ENCODE results near the gene ADAM15.
A peak's percentile ranks its signal among the peaks of the same experiment; 100 is the strongest.

ADAM15 gene

GRCh38 chr1:155060736-155061135 is 9.6 kb downstream of the ADAM15 start:
- Mint-ChIP-seq H3K27ac (no peak overlapping the region), H3K9me3 (no peaks in the 10 kb centered on the region), H3K4me1 (ENCODE audit: low read depth) (peaks cover 60% of the 10 kb centered on the region), H3K4me3 (no peak overlapping the region), H3K27me3 (peaks cover 9% of the 10 kb centered on the region), H3K36me3 (ENCODE audit: low read depth) (peaks cover 78% of the 10 kb centered on the region)
- intact Hi-C loops (cut with micrococcal nuclease), result loop anchor here (1.0 kb wide), 1 partner anchor 15 kb away; no protein-coding TSS in a partner anchor

GRCh38 chr1:155061381-155062150 is 10.4 kb downstream of the ADAM15 start:
- Mint-ChIP-seq H3K4me3 (no peak overlapping the region), H3K36me3 (ENCODE audit: low read depth) (peaks cover 78% of the 10 kb centered on the region), H3K9me3 (no peaks in the 10 kb centered on the region), H3K27ac (no peak overlapping the region), H3K4me1 (ENCODE audit: low read depth) (peaks cover 60% of the 10 kb centered on the region), H3K27me3 (peaks cover 9% of the 10 kb centered on the region)
- intact Hi-C loops (cut with micrococcal nuclease), result loop anchor here (1.0 kb wide), 1 partner anchor 16 kb away; no protein-coding TSS in a partner anchor

- no peaks in the 10 kb centered on the region for H3K9me3 Mint-ChIP-seq
- peaks cover 12% of the 10 kb centered on the region for H3K27me3 Mint-ChIP-seq
- H3K4me1 Mint-ChIP-seq (ENCODE audit: low read depth), result peaks cover 67% of the 10 kb centered on the region
- no peak overlapping the region for H3K27ac Mint-ChIP-seq
- intact Hi-C loops (cut with micrococcal nuclease), result no loop called here
- peaks cover 78% of the 10 kb centered on the region for H3K36me3 Mint-ChIP-seq (ENCODE audit: low read depth)
- H3K4me3 Mint-ChIP-seq, result no peak overlapping the region
Measured at GRCh38 chr1:155062151-155062686, 11.1 kb downstream of the ADAM15 start.

GRCh38 chr1:155062702-155063411 is 11.7 kb downstream of the ADAM15 start:
- Mint-ChIP-seq H3K4me1 (ENCODE audit: low read depth) (peaks cover 68% of the 10 kb centered on the region), H3K27me3 (peaks cover 12% of the 10 kb centered on the region), H3K9me3 (no peaks in the 10 kb centered on the region), H3K36me3 (ENCODE audit: low read depth) (peaks cover 78% of the 10 kb centered on the region), H3K4me3 (peak overlapping the region; percentile 84), H3K27ac (peak overlapping the region; percentile 68)
- intact Hi-C loops (cut with micrococcal nuclease), result loop anchor here (1.0 kb wide), 1 partner anchor 21 kb away; no protein-coding TSS in a partner anchor

DNA sequence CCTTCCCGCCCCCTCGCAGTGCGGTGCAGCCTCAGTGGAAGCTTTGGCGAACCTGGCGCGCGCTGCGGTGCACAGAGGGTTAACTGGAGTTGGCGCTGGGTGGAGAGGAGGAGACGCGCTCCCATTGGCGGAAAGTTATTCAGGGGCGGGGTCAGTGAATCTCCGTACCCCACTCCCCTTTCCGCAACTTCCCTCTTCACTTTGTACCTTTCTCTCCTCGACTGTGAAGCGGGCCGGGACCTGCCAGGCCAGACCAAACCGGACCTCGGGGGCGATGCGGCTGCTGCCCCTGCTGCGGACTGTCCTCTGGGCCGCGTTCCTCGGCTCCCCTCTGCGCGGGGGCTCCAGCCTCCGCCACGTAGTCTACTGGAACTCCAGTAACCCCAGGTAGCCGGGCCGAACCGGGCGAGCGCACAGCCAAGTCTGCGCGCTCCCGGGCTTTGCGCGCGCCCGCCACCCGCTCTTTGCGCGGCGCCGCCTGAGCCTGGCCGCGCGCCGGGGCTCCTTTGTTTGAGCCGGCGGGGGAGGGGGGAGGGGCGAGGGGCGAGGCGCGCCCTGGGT is 12.5 kb downstream of the ADAM15 start, which contains the start of gene EFNA4:
Gene EFNA4 (plus strand): TSS at position 191 of the 561 bp plus-strand sequence. CDS start 84 bp downstream, at position 275.
- Mint-ChIP-seq H3K36me3 (ENCODE audit: low read depth) (peaks cover 78% of the 10 kb centered on the region), H3K27ac (peak within 1 kb of the TSS; percentile 68), H3K4me1 (ENCODE audit: low read depth) (peaks cover 72% of the 10 kb centered on the region), H3K27me3 (peaks cover 15% of the 10 kb centered on the region), H3K9me3 (no peaks in the 10 kb centered on the region), H3K4me3 (peak within 1 kb of the TSS; percentile 84)
- intact Hi-C loops (cut with micrococcal nuclease), result loop anchor here (1.0 kb wide), 1 partner anchor 21 kb away; no protein-coding TSS in a partner anchor

DNA sequence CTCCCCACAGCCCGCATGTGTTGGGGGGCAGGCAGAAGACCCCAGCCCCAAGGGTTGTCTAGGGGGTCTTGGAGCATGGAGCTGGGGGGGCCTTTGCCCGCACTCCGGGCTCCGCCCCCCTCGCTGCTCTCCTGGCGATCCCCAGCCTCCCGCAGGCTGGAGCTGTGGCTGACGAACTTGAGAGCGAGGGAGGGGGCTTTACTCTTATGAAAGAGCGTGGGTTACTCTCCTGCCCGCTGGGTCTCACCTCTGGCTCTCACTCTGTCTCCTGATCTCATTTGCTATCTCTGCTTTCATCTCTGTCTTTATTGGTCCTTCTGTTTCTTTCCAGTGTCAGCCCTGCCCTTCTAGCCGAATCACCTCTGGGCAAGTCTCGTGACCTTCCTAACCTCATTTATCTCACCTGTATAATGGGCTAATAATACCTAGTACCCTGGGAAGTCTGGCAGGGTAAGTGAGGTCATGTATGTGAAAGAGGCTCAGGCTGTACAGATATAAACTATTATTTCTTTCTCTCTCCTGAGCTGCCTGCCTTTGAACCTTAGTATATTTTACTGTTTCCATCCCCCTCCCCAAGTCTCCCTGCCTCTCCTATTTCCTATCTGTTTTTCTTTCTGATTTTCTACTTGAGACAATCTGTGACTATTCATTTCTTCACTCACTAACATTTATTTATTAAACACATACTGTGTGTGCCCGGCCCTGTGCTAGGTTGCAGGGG is 13.2 kb downstream of the ADAM15 start:
- H3K4me1 Mint-ChIP-seq (ENCODE audit: low read depth), result peaks cover 74% of the 10 kb centered on the region
- peaks cover 78% of the 10 kb centered on the region for H3K36me3 Mint-ChIP-seq (ENCODE audit: low read depth)
- H3K9me3 Mint-ChIP-seq, result no peaks in the 10 kb centered on the region
- H3K27ac Mint-ChIP-seq, result peak overlapping the region; percentile 68
- H3K27me3 Mint-ChIP-seq, result peaks cover 15% of the 10 kb centered on the region
- intact Hi-C loops (cut with micrococcal nuclease), result no loop called here
- peak overlapping the region; percentile 84 for H3K4me3 Mint-ChIP-seq

DNA sequence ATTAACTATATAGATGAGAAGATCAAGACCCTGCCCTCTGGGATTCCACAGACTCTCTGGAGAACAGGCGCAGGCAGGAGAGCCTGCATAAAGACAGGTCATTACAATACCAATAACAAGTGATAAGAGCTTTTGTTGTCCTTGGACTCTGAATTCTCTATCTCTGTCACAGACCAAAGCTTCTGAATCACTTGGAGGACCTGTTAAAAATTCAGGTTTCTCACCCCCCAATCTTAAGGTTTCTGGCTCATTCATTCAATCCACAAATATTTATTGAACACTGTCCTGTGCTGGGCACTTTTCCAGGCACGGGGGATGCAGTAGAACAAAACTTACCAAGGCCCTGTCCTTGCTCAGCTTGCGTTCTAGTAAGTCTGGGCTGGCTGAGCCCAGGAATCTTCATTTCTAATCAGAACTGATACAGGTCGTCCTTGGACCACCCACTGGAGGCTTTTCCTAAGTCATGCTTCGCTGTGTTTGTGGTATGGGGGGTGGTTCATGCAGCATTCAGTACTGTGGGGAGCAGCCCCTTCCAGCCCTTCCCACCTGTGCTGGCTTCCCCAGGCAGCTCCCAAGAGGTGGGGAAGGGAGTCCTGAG is 13.8 kb downstream of the ADAM15 start:
- Mint-ChIP-seq H3K4me1 (ENCODE audit: low read depth) (peaks cover 72% of the 10 kb centered on the region), H3K27me3 (peaks cover 15% of the 10 kb centered on the region), H3K9me3 (no peaks in the 10 kb centered on the region), H3K27ac (no peak overlapping the region), H3K36me3 (ENCODE audit: low read depth) (peaks cover 76% of the 10 kb centered on the region), H3K4me3 (peak overlapping the region; percentile 84)
- intact Hi-C loops (cut with micrococcal nuclease), result no loop called here

DNA sequence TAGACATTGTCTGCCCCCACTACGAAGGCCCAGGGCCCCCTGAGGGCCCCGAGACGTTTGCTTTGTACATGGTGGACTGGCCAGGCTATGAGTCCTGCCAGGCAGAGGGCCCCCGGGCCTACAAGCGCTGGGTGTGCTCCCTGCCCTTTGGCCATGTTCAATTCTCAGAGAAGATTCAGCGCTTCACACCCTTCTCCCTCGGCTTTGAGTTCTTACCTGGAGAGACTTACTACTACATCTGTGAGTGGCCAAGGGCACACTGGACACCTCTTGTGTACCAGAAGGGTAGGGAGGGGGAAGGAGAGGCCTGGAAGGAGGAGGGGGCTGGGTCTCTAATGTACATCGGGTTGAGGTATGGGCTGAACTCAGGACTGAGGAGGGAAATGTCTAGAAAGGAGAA is 15.7 kb downstream of the ADAM15 start:
- Mint-ChIP-seq H3K27me3 (peaks cover 13% of the 10 kb centered on the region), H3K36me3 (ENCODE audit: low read depth) (peaks cover 58% of the 10 kb centered on the region), H3K27ac (no peak overlapping the region), H3K9me3 (no peaks in the 10 kb centered on the region), H3K4me1 (ENCODE audit: low read depth) (peaks cover 71% of the 10 kb centered on the region), H3K4me3 (no peak overlapping the region)
- intact Hi-C loops (cut with micrococcal nuclease), result no loop called here

DNA sequence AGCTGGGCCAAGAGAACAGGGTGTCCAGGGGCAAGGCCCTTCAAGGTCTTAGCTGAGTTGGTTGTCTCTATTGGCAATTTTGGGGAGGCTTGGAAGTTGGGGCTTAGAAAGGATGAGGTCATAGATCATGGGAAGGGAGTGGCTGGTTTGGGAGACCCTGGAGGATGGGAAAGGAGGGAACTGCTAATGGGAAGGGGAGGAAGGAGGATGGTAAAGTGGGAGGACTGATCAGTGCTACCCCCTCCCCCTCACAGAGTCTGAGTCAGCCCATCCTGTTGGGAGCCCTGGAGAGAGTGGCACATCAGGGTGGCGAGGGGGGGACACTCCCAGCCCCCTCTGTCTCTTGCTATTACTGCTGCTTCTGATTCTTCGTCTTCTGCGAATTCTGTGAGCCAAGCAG is 17.5 kb downstream of the ADAM15 start:
- Mint-ChIP-seq H3K36me3 (ENCODE audit: low read depth) (peaks cover 42% of the 10 kb centered on the region), H3K4me1 (ENCODE audit: low read depth) (peaks cover 61% of the 10 kb centered on the region), H3K9me3 (no peaks in the 10 kb centered on the region), H3K4me3 (no peak overlapping the region), H3K27me3 (peaks cover 25% of the 10 kb centered on the region), H3K27ac (no peak overlapping the region)
- intact Hi-C loops (cut with micrococcal nuclease), result no loop called here

GRCh38 chr1:155069551-155070157 is 18.5 kb downstream of the ADAM15 start:
- Mint-ChIP-seq H3K27me3 (peaks cover 23% of the 10 kb centered on the region), H3K4me1 (ENCODE audit: low read depth) (peaks cover 54% of the 10 kb centered on the region), H3K4me3 (no peak overlapping the region), H3K27ac (no peak overlapping the region), H3K9me3 (no peaks in the 10 kb centered on the region), H3K36me3 (ENCODE audit: low read depth) (peaks cover 40% of the 10 kb centered on the region)
- intact Hi-C loops (cut with micrococcal nuclease), result loop anchor here (2.0 kb wide), 1 partner anchor 15 kb away; no protein-coding TSS in a partner anchor

- H3K4me3 Mint-ChIP-seq, result peak overlapping the region; percentile 49
- H3K4me1 Mint-ChIP-seq (ENCODE audit: low read depth), result peaks cover 48% of the 10 kb centered on the region
- peak overlapping the region; percentile 87 for H3K27ac Mint-ChIP-seq
- peaks cover 40% of the 10 kb centered on the region for H3K36me3 Mint-ChIP-seq (ENCODE audit: low read depth)
- intact Hi-C loops (cut with micrococcal nuclease), result loop anchor here (2.0 kb wide), 1 partner anchor 15 kb away; no protein-coding TSS in a partner anchor
- peaks cover 24% of the 10 kb centered on the region for H3K27me3 Mint-ChIP-seq
- H3K9me3 Mint-ChIP-seq, result no peaks in the 10 kb centered on the region
Measured at GRCh38 chr1:155070158-155070621, 19.1 kb downstream of the ADAM15 start.

GRCh38 chr1:155070721-155071569 is 19.8 kb downstream of the ADAM15 start:
- peaks cover 38% of the 10 kb centered on the region for H3K36me3 Mint-ChIP-seq (ENCODE audit: low read depth)
- H3K27ac Mint-ChIP-seq, result peak overlapping the region; percentile 87

More at GRCh38 chr1:155070721-155071569, 19.8 kb downstream of the ADAM15 start:
- peak overlapping the region; percentile 49 for H3K4me3 Mint-ChIP-seq
- intact Hi-C loops (cut with micrococcal nuclease), result loop anchor here (2.0 kb wide), 1 partner anchor 14 kb away; no protein-coding TSS in a partner anchor
- no peaks in the 10 kb centered on the region for H3K9me3 Mint-ChIP-seq
- H3K4me1 Mint-ChIP-seq (ENCODE audit: low read depth), result peaks cover 46% of the 10 kb centered on the region
- peaks cover 32% of the 10 kb centered on the region for H3K27me3 Mint-ChIP-seq

Measured in dendritic cell treated with granulocyte-macrophage colony-stimulating factor and Interleukin-4, amounts not matched to agents 40 ng/mL and 50 ng/mL, for 4 days (primary cell).